Measurements from ENCODE around the gene DNAJC4.

DNAJC4 gene, protein sequence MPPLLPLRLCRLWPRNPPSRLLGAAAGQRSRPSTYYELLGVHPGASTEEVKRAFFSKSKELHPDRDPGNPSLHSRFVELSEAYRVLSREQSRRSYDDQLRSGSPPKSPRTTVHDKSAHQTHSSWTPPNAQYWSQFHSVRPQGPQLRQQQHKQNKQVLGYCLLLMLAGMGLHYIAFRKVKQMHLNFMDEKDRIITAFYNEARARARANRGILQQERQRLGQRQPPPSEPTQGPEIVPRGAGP

GRCh38 chr11:64230171-64230984 lies at the start of gene DNAJC4:
DNAJC4 (plus strand) TSS chr11:64230548; CDS start chr11:64230855, 307 bp downstream.
- peak; percentile 52 to 94 (median 85) for DNase-seq

DNA sequence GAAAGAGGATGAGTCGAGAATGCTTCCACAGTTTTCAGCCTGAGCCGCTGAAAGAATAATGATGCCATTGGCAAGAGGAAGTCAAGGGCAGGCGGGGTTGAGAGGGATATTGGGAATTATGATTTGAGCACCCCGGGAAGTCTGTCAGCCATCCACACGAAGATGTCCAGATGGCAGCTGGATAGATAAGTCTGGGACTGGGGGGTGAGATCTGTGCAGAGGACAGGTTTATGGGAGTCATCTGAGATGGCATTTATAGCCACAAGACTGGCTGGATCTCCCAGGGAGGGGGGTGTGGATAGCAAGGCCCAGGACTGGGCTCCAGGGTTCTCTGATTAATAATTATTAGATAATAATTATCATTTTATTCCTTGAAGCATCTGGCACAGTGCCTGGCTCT lies 49.5 kb upstream of the DNAJC4 start:
- peak in 2 of 58 donors; percentile 21 to 31 for DNase-seq

- DNase-seq = peak in 56 of 58 donors; percentile 32 to 96 (median 86)
Measured at GRCh38 chr11:64181506-64182411, 48.6 kb upstream of the DNAJC4 start.

DNA sequence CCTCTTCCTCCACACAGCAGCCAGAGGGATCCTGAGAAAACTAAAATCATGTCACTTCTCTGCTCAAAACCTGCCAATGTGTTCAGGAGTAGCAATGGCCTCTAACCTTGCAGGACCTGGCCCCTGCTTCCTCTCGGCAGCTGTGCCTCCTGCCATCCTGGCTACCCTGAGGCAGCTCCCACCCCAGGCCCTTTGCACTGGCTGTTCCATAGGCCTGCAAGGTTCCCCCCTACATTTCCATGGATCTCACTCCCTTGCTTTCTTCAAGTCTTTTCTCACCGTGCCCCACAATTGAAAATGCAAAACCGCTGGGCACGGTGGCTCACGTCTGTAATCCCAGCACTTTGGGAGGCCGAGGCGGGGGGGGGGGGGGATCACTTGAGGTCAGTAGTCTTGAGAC lies 46.5 kb upstream of the DNAJC4 start:
- no peak for DNase-seq

- DNase-seq = peak in 51 of 58 donors; percentile 71 to 98 (median 88)
Measured at GRCh38 chr11:64185175-64185692, 45.1 kb upstream of the DNAJC4 start.

- peak; percentile 97 to 100 (median 99) for DNase-seq
Measured at GRCh38 chr11:64185693-64186491, 44.5 kb upstream of the DNAJC4 start, which contains the start of gene STIP1. STIP1 (plus strand) TSS chr11:64186171; CDS start chr11:64186262, 91 bp downstream.

DNA sequence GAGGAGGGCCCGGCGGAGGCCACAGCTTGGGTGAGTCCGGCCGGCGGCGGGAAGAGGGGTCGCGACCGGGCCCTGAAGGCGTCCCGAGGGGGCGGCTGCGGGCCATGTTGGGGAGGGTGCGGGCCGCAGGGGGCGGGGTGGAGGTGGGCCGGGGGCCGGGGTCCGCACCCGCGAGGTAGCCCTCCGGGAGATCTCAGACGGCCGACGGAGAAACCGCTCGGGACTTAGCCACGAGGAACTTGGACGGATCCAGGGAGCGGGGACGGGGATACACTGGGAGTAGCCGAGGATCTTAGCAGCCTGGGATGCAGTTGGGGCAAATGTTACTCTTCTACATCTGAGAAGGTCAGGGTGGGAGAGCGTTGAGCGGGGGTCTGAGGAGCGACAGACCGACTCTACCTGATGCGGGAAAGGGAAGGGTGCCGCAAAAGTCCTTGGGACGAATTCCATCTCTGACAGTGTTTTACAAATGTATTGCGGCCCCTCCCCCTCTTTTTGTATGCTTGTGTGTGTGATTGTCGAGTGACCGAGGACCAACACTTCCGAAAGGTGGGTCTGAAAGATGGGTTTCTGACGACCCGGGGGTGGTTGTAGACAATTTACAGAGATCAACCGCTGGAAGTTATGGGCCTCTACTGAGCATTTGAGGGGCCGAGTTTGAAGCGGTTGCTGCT lies 43.7 kb upstream of the DNAJC4 start:
- DNase-seq = peak in 10 of 58 donors; percentile 33 to 62 (median 53)

- DNase-seq = no peak
Measured at GRCh38 chr11:64192434-64192833, 37.9 kb upstream of the DNAJC4 start.

DNA sequence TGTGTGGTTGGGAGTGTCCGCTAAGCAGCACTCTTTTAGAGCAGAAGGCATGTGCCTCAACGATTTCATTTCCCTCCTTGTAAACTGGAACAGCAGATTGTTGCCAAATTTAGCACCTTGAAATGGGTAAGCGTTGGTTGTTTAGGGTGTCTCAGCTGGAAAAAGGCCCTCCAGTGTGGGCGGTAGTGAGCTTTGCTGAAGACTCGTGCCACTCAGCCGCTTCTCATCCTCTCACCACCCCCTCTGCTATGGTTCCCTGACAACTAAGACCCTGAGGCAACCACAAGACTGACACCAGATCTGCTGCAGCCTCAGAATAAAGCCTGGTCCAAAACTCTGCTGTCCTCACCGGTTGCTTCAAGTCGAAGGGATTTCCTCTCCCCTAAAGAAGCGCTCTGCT lies 33.7 kb upstream of the DNAJC4 start:
- DNase-seq = peak in 18 of 58 donors; percentile 19 to 64 (median 38)

GRCh38 chr11:64198511-64198910 lies 31.8 kb upstream of the DNAJC4 start:
- no peak for DNase-seq

DNA sequence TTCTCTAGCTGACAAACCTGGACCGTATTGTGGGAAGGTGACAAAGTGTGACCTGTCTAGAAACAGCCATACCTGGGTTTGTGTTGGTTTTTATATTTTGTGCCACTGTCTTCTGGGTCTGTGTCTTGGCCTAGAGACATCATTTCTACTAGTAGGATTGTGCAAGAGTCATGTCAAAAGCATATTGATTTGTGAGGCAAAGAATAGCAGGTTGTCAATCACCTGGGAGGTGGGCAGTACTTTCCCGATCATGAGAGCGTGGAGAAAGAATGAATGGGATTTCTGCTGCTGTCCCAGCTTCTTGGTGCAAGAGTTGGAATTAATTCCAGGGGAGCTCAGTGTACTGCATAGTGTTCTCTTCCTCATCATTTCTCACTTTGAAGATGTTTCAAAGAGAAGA lies 28.8 kb upstream of the DNAJC4 start:
- DNase-seq = no peak

GRCh38 chr11:64202992-64203391 lies 27.4 kb upstream of the DNAJC4 start:
- no peak for DNase-seq

DNA sequence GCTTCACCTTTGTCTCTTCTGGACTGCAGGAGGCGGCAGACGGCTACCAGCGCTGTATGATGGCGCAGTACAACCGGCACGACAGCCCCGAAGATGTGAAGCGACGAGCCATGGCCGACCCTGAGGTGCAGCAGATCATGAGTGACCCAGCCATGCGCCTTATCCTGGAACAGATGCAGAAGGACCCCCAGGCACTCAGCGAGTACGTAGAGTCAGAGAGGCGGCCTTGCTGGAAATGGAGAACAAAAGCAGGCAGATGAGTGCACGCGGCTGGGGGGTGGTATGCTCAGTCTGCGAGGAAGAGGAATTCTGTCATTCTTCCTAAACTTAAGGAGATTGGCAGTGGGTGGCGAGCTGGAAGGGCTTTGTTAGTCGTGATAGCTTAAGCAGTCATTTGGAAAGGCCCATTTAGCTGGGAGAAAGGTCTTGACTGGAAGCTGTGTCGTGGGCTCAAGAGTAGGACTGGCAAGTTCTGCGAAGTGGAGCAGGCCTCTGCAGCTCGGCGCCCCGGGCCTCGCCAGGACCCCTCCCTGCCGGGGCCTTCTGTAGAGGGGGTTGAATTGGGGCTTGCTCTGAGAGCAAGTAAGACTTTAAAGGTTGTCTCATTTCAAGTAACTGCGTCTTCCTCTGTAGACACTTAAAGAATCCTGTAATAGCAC lies 26.8 kb upstream of the DNAJC4 start:
- DNase-seq = no peak

DNA sequence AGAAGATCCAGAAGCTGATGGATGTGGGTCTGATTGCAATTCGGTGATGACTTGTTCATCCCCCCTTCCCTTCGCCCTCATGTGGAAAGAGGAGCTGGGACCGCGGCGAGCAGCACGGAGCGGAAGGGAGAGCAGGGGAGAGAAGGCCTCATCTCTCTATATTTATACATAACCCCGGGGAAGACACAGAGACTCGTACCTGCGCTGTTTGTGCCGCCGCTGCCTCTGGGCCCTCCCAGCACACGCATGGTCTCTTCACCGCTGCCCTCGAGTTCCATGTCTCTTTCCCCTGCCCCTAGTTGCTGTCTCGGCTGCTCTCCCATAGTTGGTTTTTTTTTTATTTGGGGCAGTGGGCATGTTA lies 26.3 kb upstream of the DNAJC4 start:
- DNase-seq = no peak

DNA sequence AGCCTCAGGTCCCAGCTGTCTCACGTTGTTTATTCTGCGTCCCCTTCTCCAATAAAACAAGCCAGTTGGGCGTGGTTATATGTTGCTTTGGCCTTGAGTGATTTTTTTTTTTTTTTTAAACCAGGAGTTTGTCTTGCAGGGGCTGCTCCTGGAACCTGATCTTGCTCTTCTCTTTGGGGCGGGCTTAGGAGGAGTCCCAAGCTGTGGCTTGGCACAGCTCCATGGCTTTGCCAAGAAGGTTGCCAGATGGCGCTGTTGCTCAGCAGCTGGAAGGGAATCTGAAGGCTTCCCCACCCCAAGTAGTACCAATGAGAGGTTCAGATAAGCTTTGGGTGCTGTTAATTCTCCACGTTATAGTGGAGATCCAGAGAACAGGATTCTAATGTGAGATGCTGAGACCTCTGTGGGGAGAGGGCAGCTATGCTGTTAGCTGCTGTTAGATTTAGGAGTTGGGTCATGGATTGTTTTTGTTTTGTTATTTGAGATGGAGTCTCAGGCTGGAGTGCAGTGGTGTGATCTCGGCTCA lies 25.8 kb upstream of the DNAJC4 start:
- DNase-seq = peak in 56 of 58 donors; percentile 4 to 86 (median 66)

DNA sequence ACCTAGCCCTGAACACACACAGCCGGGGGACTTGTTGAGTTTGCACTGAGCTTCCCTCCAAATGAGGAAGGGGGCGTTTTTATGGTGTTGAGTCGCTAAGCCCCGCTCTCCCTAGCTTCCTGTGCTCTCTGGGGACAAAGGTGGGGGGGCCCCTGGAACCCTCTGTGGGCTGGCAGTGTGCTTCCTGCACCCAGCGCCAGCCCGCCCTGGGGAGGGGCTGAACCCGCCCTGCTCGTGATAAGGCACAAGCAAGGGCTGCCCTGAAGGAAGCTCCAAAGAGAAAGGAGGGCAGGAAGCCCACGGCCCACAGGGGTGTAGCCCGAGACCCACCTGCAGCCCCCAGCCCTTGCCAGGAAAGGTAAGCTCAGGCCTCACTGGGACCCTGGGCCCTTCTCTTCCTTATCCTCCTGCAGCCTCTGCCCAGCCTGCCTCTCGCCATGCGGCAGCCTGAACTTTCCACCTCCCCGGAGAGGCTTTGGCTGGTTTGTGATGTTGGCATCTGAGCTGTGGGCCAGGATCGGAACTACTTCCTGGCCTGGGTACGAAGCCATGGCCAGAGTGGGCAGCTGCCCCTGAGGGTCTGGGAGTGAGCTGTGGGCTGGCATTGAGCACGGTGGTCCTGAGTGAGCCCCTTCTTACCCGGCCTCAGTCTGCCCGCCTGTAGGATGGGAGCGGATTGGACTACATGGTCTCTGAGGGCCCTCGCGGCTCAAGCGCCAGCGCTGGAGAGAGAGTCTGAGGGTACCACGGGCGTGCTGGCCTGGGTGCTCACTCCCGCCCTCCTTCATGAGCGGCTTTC lies 23.7 kb upstream of the DNAJC4 start, which contains the start of gene FERMT3:
TSS of gene FERMT3 (plus strand) at position 265 of the 799 bp plus-strand sequence. CDS start 644 bp downstream, outside the sequence.
- DNase-seq = peak in 5 of 58 donors; percentile 16 to 29 (median 26)

DNA sequence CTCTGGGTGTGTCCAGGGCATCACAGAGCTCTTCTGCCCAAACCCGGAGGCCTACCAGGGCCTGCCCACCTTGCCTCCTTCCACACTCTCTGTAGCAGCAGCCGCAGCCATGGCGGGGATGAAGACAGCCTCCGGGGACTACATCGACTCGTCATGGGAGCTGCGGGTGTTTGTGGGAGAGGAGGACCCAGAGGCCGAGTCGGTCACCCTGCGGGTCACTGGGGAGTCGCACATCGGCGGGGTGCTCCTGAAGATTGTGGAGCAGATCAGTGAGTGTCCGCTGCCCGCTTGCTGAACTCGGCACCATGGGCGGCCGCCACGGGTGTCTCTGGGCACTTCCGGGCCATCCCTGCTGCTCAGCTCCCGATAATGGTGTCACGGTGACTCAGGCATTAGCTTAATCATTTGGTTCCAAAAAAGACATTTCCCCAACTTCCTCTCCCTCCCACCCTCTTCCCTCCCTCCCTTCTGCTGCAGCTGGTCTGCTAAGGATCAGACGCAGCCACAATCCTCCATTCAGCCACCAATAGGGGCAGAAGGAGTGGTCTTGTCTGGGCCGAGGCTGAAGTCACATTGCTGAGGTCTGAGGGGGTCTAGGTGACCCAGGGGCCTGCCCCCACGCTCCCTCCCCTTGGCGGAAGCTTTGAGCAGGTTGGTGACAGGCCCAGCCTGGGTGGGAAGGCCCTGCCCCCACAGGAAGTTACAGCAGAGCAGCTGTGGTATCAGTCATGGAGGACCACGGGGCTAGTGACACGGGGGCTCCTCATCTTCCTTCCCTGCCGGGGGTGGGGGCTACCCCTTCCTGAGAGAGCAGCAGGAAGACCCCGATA lies 22.9 kb upstream of the DNAJC4 start:
- peak in 11 of 58 donors; percentile 25 to 51 (median 31) for DNase-seq
